Esophagus muscularis mucosa (tissue), 4 donors: ENCODE data around the gene PPY.
"Not testable (repeated sequence)": the region's sequence is repeated elsewhere in the genome, so short reads cannot be mapped to it uniquely, and the experiment has no call there.

ENCODE experiments used
- CTCF ChIP-seq, 3 experiments: fragments of 200-600 bp in 2 of 3; fragments of 450-650 bp in 1 of 3; sonication (generic) in 2 of 3; IDR thresholded peaks; one replicate each; pipeline ENCODE4 v1.5.1; 2017 to 2019; ENCODE audit warnings: antibody characterized with exemption in 3 of 3, mild to moderate bottlenecking in 2 of 3, moderate library complexity in 1 of 3
- EP300 ChIP-seq: sonication (generic); formaldehyde crosslinking; IDR thresholded peaks from one replicate; pipeline ENCODE4 v1.6.1; 2017; ENCODE audit warnings: antibody characterized with exemption
- POLR2A ChIP-seq: fragments of 450-650 bp; IDR thresholded peaks from one replicate; pipeline ENCODE4 v1.6.1; 2017; ENCODE audit warnings: antibody characterized with exemption, moderate library complexity, mild to moderate bottlenecking, low read depth
- POLR2AphosphoS5 ChIP-seq, 2 donors: sonication (generic); formaldehyde crosslinking; IDR thresholded peaks; one replicate each; pipeline ENCODE4 v1.6.1; 2017; ENCODE audit warnings: antibody characterized with exemption in 2 of 2

- not testable (repeated sequence) for TF ChIP-seq POLR2A; POLR2AphosphoS5 (IDR thresholded peaks at IDR 0.05); CTCF (IDR thresholded peaks at IDR 0.05); EP300
These were observed 14.3 kb downstream of the PPY start for GRCh38 chr17:43927929-43928328.
